ENCODE measurements around the gene SPOCK1. TPM values are rescaled to one million over a fixed set of nuclear protein-coding genes. Genes with fewer than 3 reads are reported as not detected.
A peak's percentile ranks its signal among the peaks of the same experiment; 100 is the strongest.

SPOCK1 gene
- total and polyA plus RNA-seq, 5 donors from 2014 or later: 0.27 TPM; not detected in 4

DNA sequence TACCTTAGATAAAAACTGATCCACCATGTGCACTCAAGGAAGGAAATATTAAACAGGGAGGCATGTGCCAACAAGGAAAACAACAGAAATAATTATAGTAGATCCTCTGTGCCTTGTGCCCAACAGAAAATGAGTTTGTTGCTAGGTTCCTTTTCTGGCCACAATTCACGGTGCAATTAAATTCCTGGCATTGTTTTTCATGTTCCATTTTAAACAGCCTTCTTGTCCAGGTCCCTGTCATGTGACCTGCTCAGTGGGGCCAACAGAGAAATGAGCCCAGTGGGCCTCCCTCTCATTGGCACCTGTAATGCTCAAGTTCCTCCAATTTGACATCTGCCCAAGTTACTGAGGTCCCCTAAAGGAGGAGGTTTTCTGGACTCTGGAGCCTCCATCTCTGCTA is 56.5 kb downstream of the SPOCK1 start:
- no peaks in the 10 kb centered on the region for H3K4me1 ChIP-seq (ENCODE audit: control insufficient read depth, insufficient read depth, low read length, poor library complexity, severe bottlenecking)
- H3K36me3 Mint-ChIP-seq: no peaks in the 10 kb centered on the region
- no peak overlapping the region for H3K4me3 ChIP-seq (ENCODE audit: low read depth, low read length)
- H3K4me1 Mint-ChIP-seq: no peaks in the 10 kb centered on the region
- H3K27ac Mint-ChIP-seq: no peak overlapping the region
- H3K9me3 ChIP-seq (ENCODE audit: control insufficient read depth in 2 of 2, low read length in 2 of 2): no peaks in the 10 kb centered on the region
- peaks cover 0 to 3% (median 0%) of the 10 kb centered on the region in 7 donors for H3K9me3 Mint-ChIP-seq
- no peak for DNase-seq
- no peak overlapping the region for H3K27ac ChIP-seq (ENCODE audit: insufficient read depth, low read length, poor library complexity, severe bottlenecking)
- H3K27me3 ChIP-seq (ENCODE audit: control insufficient read depth, insufficient read depth, low read length): peaks cover 2% of the 10 kb centered on the region
- H3K27me3 Mint-ChIP-seq: peaks cover 5% of the 10 kb centered on the region
- no peaks in the 10 kb centered on the region for H3K36me3 ChIP-seq (ENCODE audit: control insufficient read depth, insufficient read depth, low read length)
- no peak overlapping the region for H3K4me3 Mint-ChIP-seq
- no peak for ATAC-seq (ENCODE audit: low read depth in 2 of 2)

DNA sequence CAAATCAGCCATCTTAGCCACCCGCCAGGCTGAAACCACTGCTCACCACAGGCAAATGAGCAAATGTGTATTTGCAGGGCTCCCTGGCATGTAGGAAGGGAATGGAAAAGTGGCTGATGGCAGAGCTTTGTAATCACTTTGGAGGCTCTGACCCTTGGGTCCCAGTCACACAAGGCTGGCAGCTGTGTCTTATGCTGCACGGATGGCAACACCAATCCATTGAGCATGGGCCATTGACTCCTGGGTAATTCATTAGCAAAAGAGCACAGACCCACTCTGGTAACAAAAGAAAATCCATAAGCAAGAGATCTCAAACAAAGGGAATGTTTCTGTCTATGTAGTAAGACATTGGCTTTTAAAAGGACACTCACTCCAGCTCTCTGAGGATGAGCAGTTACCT is 57.6 kb downstream of the SPOCK1 start:
- no peak overlapping the region for H3K27ac Mint-ChIP-seq
- no peak overlapping the region for H3K4me3 Mint-ChIP-seq
- no peaks in the 10 kb centered on the region for H3K36me3 ChIP-seq (ENCODE audit: control insufficient read depth, insufficient read depth, low read length)
- H3K9me3 ChIP-seq (ENCODE audit: control insufficient read depth in 2 of 2, low read length in 2 of 2): no peaks in the 10 kb centered on the region
- H3K4me3 ChIP-seq (ENCODE audit: low read depth, low read length): no peak overlapping the region
- H3K27ac ChIP-seq (ENCODE audit: insufficient read depth, low read length, poor library complexity, severe bottlenecking): no peak overlapping the region
- no peak for ATAC-seq (ENCODE audit: low read depth in 2 of 2)
- H3K36me3 Mint-ChIP-seq: no peaks in the 10 kb centered on the region
- peaks cover 2% of the 10 kb centered on the region for H3K27me3 ChIP-seq (ENCODE audit: control insufficient read depth, insufficient read depth, low read length)
- no peak for DNase-seq
- peaks cover 5% of the 10 kb centered on the region for H3K27me3 Mint-ChIP-seq
- peaks cover 0 to 3% (median 0%) of the 10 kb centered on the region in 7 donors for H3K9me3 Mint-ChIP-seq
- H3K4me1 Mint-ChIP-seq: no peaks in the 10 kb centered on the region
- no peaks in the 10 kb centered on the region for H3K4me1 ChIP-seq (ENCODE audit: control insufficient read depth, insufficient read depth, low read length, poor library complexity, severe bottlenecking)

DNA sequence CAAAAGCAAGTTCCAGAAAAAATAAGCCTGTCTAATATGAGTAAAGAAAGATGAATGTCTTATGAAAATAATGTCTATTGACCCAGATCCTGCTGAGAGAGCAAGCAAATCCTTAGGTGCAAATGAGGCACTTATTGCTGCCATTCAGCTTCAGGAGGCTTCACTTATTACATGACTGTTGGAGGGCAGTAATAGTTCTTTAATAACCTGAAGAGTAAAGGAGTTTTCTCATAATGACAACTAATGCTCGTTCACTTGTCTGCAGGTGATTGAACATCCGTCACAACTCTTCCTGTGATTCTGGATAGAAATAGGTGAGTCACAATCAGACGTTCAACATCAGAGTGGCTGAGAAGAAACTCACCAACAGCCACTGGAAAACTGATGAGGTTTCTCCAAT is 58.3 kb downstream of the SPOCK1 start:
- no peaks in the 10 kb centered on the region for H3K4me1 Mint-ChIP-seq
- DNase-seq: no peak
- H3K4me3 Mint-ChIP-seq: no peak overlapping the region
- Histone ChIP-seq H3K4me3 (ENCODE audit: low read depth, low read length) (no peak overlapping the region), H3K36me3 (ENCODE audit: control insufficient read depth, insufficient read depth, low read length) (no peaks in the 10 kb centered on the region), H3K27me3 (ENCODE audit: control insufficient read depth, insufficient read depth, low read length) (no peaks in the 10 kb centered on the region), H3K4me1 (ENCODE audit: control insufficient read depth, insufficient read depth, low read length, poor library complexity, severe bottlenecking) (no peaks in the 10 kb centered on the region), H3K27ac (ENCODE audit: insufficient read depth, low read length, poor library complexity, severe bottlenecking) (no peak overlapping the region), H3K9me3 (ENCODE audit: control insufficient read depth in 2 of 2, low read length in 2 of 2) (no peaks in the 10 kb centered on the region)
- no peak for ATAC-seq (ENCODE audit: low read depth in 2 of 2)
- H3K27ac Mint-ChIP-seq: no peak overlapping the region
- H3K27me3 Mint-ChIP-seq: peaks cover 5% of the 10 kb centered on the region
- peaks cover 0 to 3% (median 0%) of the 10 kb centered on the region in 7 donors for H3K9me3 Mint-ChIP-seq
- no peaks in the 10 kb centered on the region for H3K36me3 Mint-ChIP-seq

DNA sequence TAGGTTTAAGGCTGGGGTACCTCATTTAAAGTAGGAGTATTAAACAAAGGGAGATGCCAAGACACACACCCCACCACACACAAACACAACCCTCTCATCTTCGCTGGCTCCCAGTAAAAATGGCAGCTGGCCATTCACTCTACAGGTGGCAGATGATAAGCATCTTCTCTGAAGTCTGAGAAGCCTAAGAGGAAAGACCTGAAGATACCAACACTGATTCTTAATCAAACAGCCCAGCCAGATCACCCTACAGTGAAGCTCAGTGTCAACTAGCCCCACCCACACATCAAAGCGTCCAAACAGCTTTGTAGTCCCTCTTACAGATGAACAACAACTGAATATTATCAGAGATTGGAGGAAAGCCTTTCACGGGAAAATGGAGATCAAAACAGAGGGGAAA is 59.5 kb downstream of the SPOCK1 start:
- H3K4me1 Mint-ChIP-seq: no peaks in the 10 kb centered on the region
- DNase-seq (no peak), ATAC-seq (ENCODE audit: low read depth in 2 of 2) (no peak)
- no peaks in the 10 kb centered on the region for H3K27me3 ChIP-seq (ENCODE audit: control insufficient read depth, insufficient read depth, low read length)
- H3K27me3 Mint-ChIP-seq: peaks cover 5% of the 10 kb centered on the region
- H3K9me3 Mint-ChIP-seq: peaks cover 0 to 3% (median 0%) of the 10 kb centered on the region in 7 donors
- H3K36me3 Mint-ChIP-seq: no peaks in the 10 kb centered on the region
- no peak overlapping the region for H3K4me3 ChIP-seq (ENCODE audit: low read depth, low read length)
- no peak overlapping the region for H3K4me3 Mint-ChIP-seq
- H3K27ac ChIP-seq (ENCODE audit: insufficient read depth, low read length, poor library complexity, severe bottlenecking): no peak overlapping the region
- no peak overlapping the region for H3K27ac Mint-ChIP-seq
- H3K4me1 ChIP-seq (ENCODE audit: control insufficient read depth, insufficient read depth, low read length, poor library complexity, severe bottlenecking): no peaks in the 10 kb centered on the region
- H3K36me3 ChIP-seq (ENCODE audit: control insufficient read depth, insufficient read depth, low read length): no peaks in the 10 kb centered on the region
- H3K9me3 ChIP-seq (ENCODE audit: control insufficient read depth in 2 of 2, low read length in 2 of 2): no peaks in the 10 kb centered on the region

DNA sequence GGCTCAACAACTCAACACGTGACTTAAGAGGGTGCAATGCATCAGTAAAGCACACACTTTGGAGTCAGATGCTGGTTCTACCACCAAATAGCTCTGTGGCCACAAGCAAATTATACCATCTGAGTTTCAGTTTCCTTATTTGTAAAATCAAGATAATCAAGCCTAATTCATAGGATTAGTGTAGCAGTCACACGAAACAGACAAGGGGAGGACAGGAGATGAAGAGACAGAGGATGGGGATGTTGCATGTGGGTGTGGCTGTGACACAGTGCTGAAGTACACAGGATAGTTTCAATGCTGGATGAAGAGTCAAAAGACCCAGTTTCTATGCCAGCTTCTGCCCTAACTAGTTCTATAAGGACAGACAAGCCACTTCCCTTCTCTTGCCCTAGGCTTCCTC is 60.2 kb downstream of the SPOCK1 start:
- no peaks in the 10 kb centered on the region for H3K4me1 ChIP-seq (ENCODE audit: control insufficient read depth, insufficient read depth, low read length, poor library complexity, severe bottlenecking)
- Mint-ChIP-seq H3K27me3 (peaks cover 5% of the 10 kb centered on the region), H3K36me3 (no peaks in the 10 kb centered on the region), H3K9me3 (peaks cover 0 to 3% (median 0%) of the 10 kb centered on the region in 7 donors), H3K4me3 (no peak overlapping the region), H3K4me1 (no peaks in the 10 kb centered on the region), H3K27ac (no peak overlapping the region)
- DNase-seq (peak in 1 of 3 donors; percentile 4), ATAC-seq (ENCODE audit: low read depth in 2 of 2) (no peak)
- no peaks in the 10 kb centered on the region for H3K27me3 ChIP-seq (ENCODE audit: control insufficient read depth, insufficient read depth, low read length)
- no peaks in the 10 kb centered on the region for H3K9me3 ChIP-seq (ENCODE audit: control insufficient read depth in 2 of 2, low read length in 2 of 2)
- no peak overlapping the region for H3K4me3 ChIP-seq (ENCODE audit: low read depth, low read length)
- no peaks in the 10 kb centered on the region for H3K36me3 ChIP-seq (ENCODE audit: control insufficient read depth, insufficient read depth, low read length)
- H3K27ac ChIP-seq (ENCODE audit: insufficient read depth, low read length, poor library complexity, severe bottlenecking): no peak overlapping the region

DNA sequence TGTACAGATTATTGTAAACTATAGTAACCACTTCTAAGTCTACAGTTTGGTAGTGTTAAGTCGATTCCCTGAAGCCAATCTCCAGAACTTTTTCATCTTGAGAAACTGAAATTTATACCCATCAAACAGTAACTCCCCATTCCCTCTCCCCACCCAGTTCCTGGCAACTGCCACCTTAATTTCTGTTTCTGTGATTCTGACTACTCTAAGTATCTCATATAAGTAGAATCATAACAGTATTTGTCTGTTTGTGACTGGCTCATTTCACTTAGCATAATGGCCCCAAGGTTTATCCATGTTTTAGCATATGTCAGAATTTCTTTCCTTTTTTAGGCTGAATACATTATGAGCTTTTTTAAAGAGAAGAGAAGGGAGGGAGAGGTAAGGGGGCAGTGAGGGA is 61.4 kb downstream of the SPOCK1 start:
- Histone ChIP-seq H3K36me3 (ENCODE audit: control insufficient read depth, insufficient read depth, low read length) (no peaks in the 10 kb centered on the region), H3K4me1 (ENCODE audit: control insufficient read depth, insufficient read depth, low read length, poor library complexity, severe bottlenecking) (no peaks in the 10 kb centered on the region), H3K9me3 (ENCODE audit: control insufficient read depth in 2 of 2, low read length in 2 of 2) (no peaks in the 10 kb centered on the region), H3K4me3 (ENCODE audit: low read depth, low read length) (no peak overlapping the region), H3K27me3 (ENCODE audit: control insufficient read depth, insufficient read depth, low read length) (no peaks in the 10 kb centered on the region), H3K27ac (ENCODE audit: insufficient read depth, low read length, poor library complexity, severe bottlenecking) (no peak overlapping the region)
- Mint-ChIP-seq H3K9me3 (no peaks in the 10 kb centered on the region), H3K36me3 (no peaks in the 10 kb centered on the region), H3K4me3 (no peak overlapping the region), H3K4me1 (no peaks in the 10 kb centered on the region), H3K27ac (no peak overlapping the region), H3K27me3 (peaks cover 5% of the 10 kb centered on the region)
- DNase-seq (no peak), ATAC-seq (ENCODE audit: low read depth in 2 of 2) (no peak)

DNA sequence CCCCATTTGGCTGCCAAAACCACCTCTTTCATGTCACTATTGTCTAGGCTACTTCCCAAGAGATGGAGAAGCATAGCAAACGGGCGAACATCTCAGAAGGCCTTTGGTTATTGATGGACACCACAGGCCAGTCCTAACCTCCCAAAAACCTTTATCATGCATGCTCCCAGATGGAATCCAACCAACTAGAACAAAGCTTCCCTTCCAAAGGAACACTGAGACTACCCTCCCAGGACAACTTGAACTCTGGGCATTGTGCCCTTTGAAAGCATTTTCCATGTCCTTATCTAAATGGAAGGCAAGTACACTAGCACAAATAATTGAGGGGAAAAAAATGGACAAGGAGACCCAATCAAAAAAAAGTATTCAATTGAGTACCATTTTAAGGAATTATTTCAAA is 65.6 kb downstream of the SPOCK1 start:
- no peak overlapping the region for H3K4me3 ChIP-seq (ENCODE audit: low read depth, low read length)
- Mint-ChIP-seq H3K27me3 (no peaks in the 10 kb centered on the region), H3K27ac (no peak overlapping the region), H3K4me3 (no peak overlapping the region), H3K36me3 (no peaks in the 10 kb centered on the region), H3K9me3 (peaks cover 0 to 6% (median 0%) of the 10 kb centered on the region in 7 donors), H3K4me1 (no peaks in the 10 kb centered on the region)
- no peak overlapping the region for H3K27ac ChIP-seq (ENCODE audit: insufficient read depth, low read length, poor library complexity, severe bottlenecking)
- no peaks in the 10 kb centered on the region for H3K4me1 ChIP-seq (ENCODE audit: control insufficient read depth, insufficient read depth, low read length, poor library complexity, severe bottlenecking)
- H3K9me3 ChIP-seq (ENCODE audit: control insufficient read depth in 2 of 2, low read length in 2 of 2): no peaks in the 10 kb centered on the region
- DNase-seq: no peak
- H3K36me3 ChIP-seq (ENCODE audit: control insufficient read depth, insufficient read depth, low read length): no peaks in the 10 kb centered on the region
- ATAC-seq (ENCODE audit: low read depth in 2 of 2): no peak
- no peaks in the 10 kb centered on the region for H3K27me3 ChIP-seq (ENCODE audit: control insufficient read depth, insufficient read depth, low read length)

DNA sequence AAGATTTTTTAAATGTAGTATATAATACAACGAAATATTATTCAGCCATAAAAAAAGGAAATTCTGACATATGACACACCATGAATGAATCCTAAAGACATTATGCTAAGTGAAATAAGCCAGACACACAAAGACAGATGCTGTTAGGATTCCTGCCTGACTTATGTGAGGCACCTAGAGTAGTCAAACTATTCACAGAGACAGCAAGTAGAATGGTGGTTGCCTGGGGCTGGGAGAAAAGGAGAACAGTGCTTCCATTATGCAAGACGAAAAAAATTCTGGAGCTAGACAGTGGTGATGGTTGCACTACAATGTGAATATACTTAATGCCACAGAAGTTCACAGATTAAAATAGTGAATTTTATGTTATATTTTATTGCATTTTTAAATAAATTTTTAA is 66.8 kb downstream of the SPOCK1 start:
- H3K4me1 Mint-ChIP-seq: no peaks in the 10 kb centered on the region
- Histone ChIP-seq H3K9me3 (ENCODE audit: control insufficient read depth in 2 of 2, low read length in 2 of 2) (no peaks in the 10 kb centered on the region), H3K4me3 (ENCODE audit: low read depth, low read length) (no peak overlapping the region), H3K27me3 (ENCODE audit: control insufficient read depth, insufficient read depth, low read length) (no peaks in the 10 kb centered on the region), H3K27ac (ENCODE audit: insufficient read depth, low read length, poor library complexity, severe bottlenecking) (no peak overlapping the region), H3K36me3 (ENCODE audit: control insufficient read depth, insufficient read depth, low read length) (no peaks in the 10 kb centered on the region), H3K4me1 (ENCODE audit: control insufficient read depth, insufficient read depth, low read length, poor library complexity, severe bottlenecking) (no peaks in the 10 kb centered on the region)
- no peaks in the 10 kb centered on the region for H3K27me3 Mint-ChIP-seq
- peaks cover 0 to 6% (median 0%) of the 10 kb centered on the region in 7 donors for H3K9me3 Mint-ChIP-seq
- no peaks in the 10 kb centered on the region for H3K36me3 Mint-ChIP-seq
- H3K27ac Mint-ChIP-seq: no peak overlapping the region
- no peak for DNase-seq
- ATAC-seq (ENCODE audit: low read depth in 2 of 2): no peak
- H3K4me3 Mint-ChIP-seq: no peak overlapping the region

Data from CD4-positive, CD25-positive, alpha-beta regulatory T cell (primary cell).